Measurements from ENCODE around the gene MREG. TPM values are rescaled to one million over a fixed set of nuclear protein-coding genes. Genes with fewer than 3 reads are reported as not detected.
A peak's percentile ranks its signal among the peaks of the same experiment; 100 is the strongest.

MREG gene
- total and polyA plus RNA-seq, 2 experiments from 2014 or later, result 19.4 to 25.3 TPM

DNA sequence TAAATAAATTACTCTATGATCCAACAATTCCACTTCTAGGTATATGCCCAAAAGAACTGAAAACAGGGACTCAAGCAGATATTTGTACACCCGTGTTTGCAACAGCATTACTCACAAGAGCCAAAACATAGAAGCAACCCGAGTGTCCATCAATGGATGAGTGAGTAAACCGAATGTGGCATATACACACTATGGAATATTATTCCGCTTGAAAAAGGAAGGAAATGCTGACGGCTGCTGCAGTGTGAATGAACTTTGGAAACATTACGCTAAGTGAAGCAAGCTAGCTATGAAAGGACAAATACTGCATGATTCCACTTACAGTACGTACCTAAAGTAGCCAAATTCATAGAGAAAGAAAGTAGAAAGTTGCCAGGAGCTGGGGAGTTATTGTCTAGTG, 32.2 kb downstream of the MREG start (continued):
- TF ChIP-seq JUNB (IDR thresholded peaks at IDR 0.05; ENCODE audit: unreplicated experiment), result no peak
- TF ChIP-seq, protein P1, sequence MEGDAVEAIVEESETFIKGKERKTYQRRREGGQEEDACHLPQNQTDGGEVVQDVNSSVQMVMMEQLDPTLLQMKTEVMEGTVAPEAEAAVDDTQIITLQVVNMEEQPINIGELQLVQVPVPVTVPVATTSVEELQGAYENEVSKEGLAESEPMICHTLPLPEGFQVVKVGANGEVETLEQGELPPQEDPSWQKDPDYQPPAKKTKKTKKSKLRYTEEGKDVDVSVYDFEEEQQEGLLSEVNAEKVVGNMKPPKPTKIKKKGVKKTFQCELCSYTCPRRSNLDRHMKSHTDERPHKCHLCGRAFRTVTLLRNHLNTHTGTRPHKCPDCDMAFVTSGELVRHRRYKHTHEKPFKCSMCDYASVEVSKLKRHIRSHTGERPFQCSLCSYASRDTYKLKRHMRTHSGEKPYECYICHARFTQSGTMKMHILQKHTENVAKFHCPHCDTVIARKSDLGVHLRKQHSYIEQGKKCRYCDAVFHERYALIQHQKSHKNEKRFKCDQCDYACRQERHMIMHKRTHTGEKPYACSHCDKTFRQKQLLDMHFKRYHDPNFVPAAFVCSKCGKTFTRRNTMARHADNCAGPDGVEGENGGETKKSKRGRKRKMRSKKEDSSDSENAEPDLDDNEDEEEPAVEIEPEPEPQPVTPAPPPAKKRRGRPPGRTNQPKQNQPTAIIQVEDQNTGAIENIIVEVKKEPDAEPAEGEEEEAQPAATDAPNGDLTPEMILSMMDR (conservative IDR thresholded peaks at IDR 0.05; ENCODE audit: low read depth in 2 of 2), result no peak
- TF ChIP-seq ZNF114 (CRISPR knock-in tag; IDR thresholded peaks at IDR 0.05), result no peak
- no peak for TF ChIP-seq STAT1 (IDR thresholded peaks at IDR 0.05; ENCODE audit: unreplicated experiment)
- TF ChIP-seq EZH2 (IDR thresholded peaks at IDR 0.05; ENCODE audit: low read depth, unreplicated experiment), result no peak

- H3K4me3 Mint-ChIP-seq, result no peak overlapping the region
These were observed 33.7 kb downstream of the MREG start for GRCh38 chr2:215979620-215980019.

GRCh38 chr2:215974700-215975429, 38.5 kb downstream of the MREG start:
- Mint-ChIP-seq H3K4me3 (no peak overlapping the region), H3K4me1 (peaks cover 25% of the 10 kb centered on the region)
- ATAC-seq, result no peak

More at GRCh38 chr2:215979620-215980019, 33.7 kb downstream of the MREG start:
- H3K9me3 Mint-ChIP-seq, result peaks cover 10% of the 10 kb centered on the region
- peaks cover 21% of the 10 kb centered on the region for H3K36me3 Mint-ChIP-seq (ENCODE audit: low read depth)
- H4K20me1 ChIP-seq (replicated peaks; ENCODE audit: insufficient read depth), result peaks cover 20% of the 10 kb centered on the region
- H3K27me3 ChIP-seq (ENCODE audit: insufficient read depth), result no peaks in the 10 kb centered on the region
- H3K27ac ChIP-seq (ENCODE audit: low read depth), result no peak overlapping the region
- H3K36me3 ChIP-seq (ENCODE audit: insufficient read depth), result no peaks in the 10 kb centered on the region
- no peak for DNase-seq (ENCODE audit: low spot score)
- no peak for TF ChIP-seq CREB1 (CRISPR knock-in tag; IDR thresholded peaks at IDR 0.05; ENCODE audit: low read depth)
- TF ChIP-seq EZH2phosphoT487 (IDR thresholded peaks at IDR 0.05; ENCODE audit: unreplicated experiment), result no peak
- no peak for TF ChIP-seq ZNF331 (CRISPR knock-in tag; IDR thresholded peaks at IDR 0.05; ENCODE audit: low read depth)
- TF ChIP-seq STAT1 (IDR thresholded peaks at IDR 0.05; ENCODE audit: unreplicated experiment), result no peak
- TF ChIP-seq POLR2AphosphoS5 (IDR thresholded peaks at IDR 0.05; ENCODE audit: low read depth), result no peak
- TF ChIP-seq JUNB (IDR thresholded peaks at IDR 0.05; ENCODE audit: unreplicated experiment), result no peak
- no peak for TF ChIP-seq ETS1 (IDR thresholded peaks at IDR 0.05)
- H3K79me2 ChIP-seq (replicated peaks; ENCODE audit: insufficient read depth), result peaks cover 62% of the 10 kb centered on the region
- H3K27me3 Mint-ChIP-seq (ENCODE audit: insufficient read depth, low read depth, poor library complexity), result peaks cover 1% of the 10 kb centered on the region
- H3K4me1 ChIP-seq (ENCODE audit: insufficient read depth), result peaks cover 5% of the 10 kb centered on the region; the same call in 1 of the 2 replicates
- no peak overlapping the region for H3K4me3 ChIP-seq
- no peak overlapping the region for H3K27ac Mint-ChIP-seq
- H3K4me2 ChIP-seq, result no peak overlapping the region
- no peak overlapping the region for H2AFZ ChIP-seq
- no peaks in the 10 kb centered on the region for H3F3A ChIP-seq (replicated peaks; ENCODE audit: low read depth)
- no peaks in the 10 kb centered on the region for H3K9me2 ChIP-seq (ENCODE audit: insufficient read depth)
- ATAC-seq, result no peak
- H3K4me1 Mint-ChIP-seq, result peaks cover 7% of the 10 kb centered on the region

More at GRCh38 chr2:215974700-215975429, 38.5 kb downstream of the MREG start:
- H3K9me2 ChIP-seq (ENCODE audit: insufficient read depth), result no peaks in the 10 kb centered on the region
- H4K20me1 ChIP-seq (replicated peaks; ENCODE audit: insufficient read depth), result peaks cover 20% of the 10 kb centered on the region
- peaks cover 19% of the 10 kb centered on the region for H3K4me1 ChIP-seq (ENCODE audit: insufficient read depth)
- no peaks in the 10 kb centered on the region; the same call in 1 of the 3 replicates for H3K9me3 Mint-ChIP-seq
- H2AFZ ChIP-seq, result no peak overlapping the region
- H3K27me3 Mint-ChIP-seq (ENCODE audit: insufficient read depth, low read depth, poor library complexity), result peaks cover 2% of the 10 kb centered on the region
- H3K36me3 Mint-ChIP-seq (ENCODE audit: low read depth), result peaks cover 24% of the 10 kb centered on the region
- peak overlapping the region; percentile 34; the same call in 1 of the 2 replicates for H3K27ac Mint-ChIP-seq
- H3F3A ChIP-seq (replicated peaks; ENCODE audit: low read depth), result no peaks in the 10 kb centered on the region
- H3K27ac ChIP-seq (ENCODE audit: low read depth), result peak overlapping the region; percentile 80; the same call in 1 of the 2 replicates
- H3K27me3 ChIP-seq (ENCODE audit: insufficient read depth), result no peaks in the 10 kb centered on the region
- H3K79me2 ChIP-seq (replicated peaks; ENCODE audit: insufficient read depth), result peaks cover 84% of the 10 kb centered on the region
- no peak overlapping the region for H3K4me3 ChIP-seq
- no peak overlapping the region; the same call in 1 of the 2 replicates for H3K4me2 ChIP-seq
- DNase-seq (ENCODE audit: low spot score), result no peak
- TF ChIP-seq ZNF114 (CRISPR knock-in tag; IDR thresholded peaks at IDR 0.05) (no peak), CREB1 (CRISPR knock-in tag; IDR thresholded peaks at IDR 0.05; ENCODE audit: low read depth) (no peak), ETS1 (IDR thresholded peaks at IDR 0.05) (no peak), NANOG (IDR thresholded peaks at IDR 0.05; ENCODE audit: borderline replicate concordance) (no peak), ZNF331 (CRISPR knock-in tag; IDR thresholded peaks at IDR 0.05; ENCODE audit: low read depth) (no peak), STAT1 (IDR thresholded peaks at IDR 0.05; ENCODE audit: unreplicated experiment) (no peak)
- peaks cover 4% of the 10 kb centered on the region; the same call in 1 of the 2 replicates for H3K36me3 ChIP-seq (ENCODE audit: insufficient read depth)

All from GM23338 (cell line).